GM23338 (cell line): ENCODE measurements around the gene HSPBAP1. TPM values are rescaled to one million over a fixed set of nuclear protein-coding genes. Genes with fewer than 3 reads are reported as not detected.

Experiments used
- ATAC-seq: fragments of 200-7000 bp; cut with Tn5 transposase; 3 replicates; pipeline ENCODE4 v1.9.1; 2020
- DNase-seq: peaks from one replicate; pipeline ENCODE4 v3.0.0-alpha.2; 2015; ENCODE audit warnings: low spot score
- H2AFZ ChIP-seq: fragments of 200-600 bp; sonication (generic); 2 replicates; pipeline ENCODE4 v1.8.0; 2016; ENCODE audit warnings: antibody characterized with exemption, mild to moderate bottlenecking, moderate library complexity
- H3F3A ChIP-seq: fragments of 200-600 bp; sonication (generic); replicated peaks from 2 replicates; pipeline ENCODE4 v1.8.0; 2017; ENCODE audit warnings: antibody characterized with exemption, mixed run types, low read depth
- H3K27ac ChIP-seq: fragments of 200-600 bp; sonication (generic); 2 replicates; pipeline ENCODE4 v1.6.1; 2016; ENCODE audit warnings: low read depth
- H3K27me3 ChIP-seq: fragments of 200-600 bp; sonication (generic); 2 replicates; pipeline ENCODE4 v1.8.0; 2016; ENCODE audit warnings: mild to moderate bottlenecking, mixed run types, moderate library complexity; ENCODE audit not compliant: insufficient read depth
- H3K36me3 ChIP-seq: fragments of 200-600 bp; sonication (generic); 2 replicates; pipeline ENCODE4 v1.8.0; 2016; ENCODE audit warnings: mild to moderate bottlenecking; ENCODE audit not compliant: insufficient read depth
- H3K4me1 ChIP-seq: fragments of 200-600 bp; sonication (generic); 2 replicates; pipeline ENCODE4 v1.8.0; 2016; ENCODE audit warnings: mild to moderate bottlenecking, moderate library complexity; ENCODE audit not compliant: insufficient read depth
- H3K4me2 ChIP-seq: fragments of 200-600 bp; sonication (generic); 2 replicates; pipeline ENCODE4 v1.7.1; 2017; ENCODE audit warnings: mixed run types
- H3K4me3 ChIP-seq: fragments of 200-600 bp; sonication (generic); 2 replicates; pipeline ENCODE4 v1.6.1; 2016; ENCODE audit warnings: mixed run types
- H3K79me2 ChIP-seq: fragments of 200-600 bp; sonication (generic); replicated peaks from 2 replicates; pipeline ENCODE4 v1.8.0; 2017; ENCODE audit warnings: mild to moderate bottlenecking; ENCODE audit not compliant: insufficient read depth
- H3K9me2 ChIP-seq: fragments of 200-600 bp; sonication (generic); 2 replicates; pipeline ENCODE4 v1.8.0; 2017; ENCODE audit not compliant: insufficient read depth
- H4K20me1 ChIP-seq: fragments of 200-600 bp; sonication (generic); replicated peaks from 2 replicates; pipeline ENCODE4 v1.8.0; 2017; ENCODE audit warnings: mild to moderate bottlenecking; ENCODE audit not compliant: insufficient read depth
- H3K27ac Mint-ChIP-seq: 2 replicates; pipeline ENCODE4 v1.8.0; 2020; ENCODE audit warnings: inconsistent platforms, mild to moderate bottlenecking, moderate library complexity, mixed read lengths
- H3K27me3 Mint-ChIP-seq: 3 replicates; pipeline ENCODE4 v1.8.0; 2022; ENCODE audit warnings: low read depth, mild to moderate bottlenecking, moderate library complexity, mixed read lengths, inconsistent platforms; ENCODE audit not compliant: insufficient read depth, poor library complexity
- H3K36me3 Mint-ChIP-seq: 3 replicates; pipeline ENCODE4 v1.8.0; 2021; ENCODE audit warnings: low read depth, mild to moderate bottlenecking, inconsistent platforms, moderate library complexity, mixed read lengths
- H3K4me1 Mint-ChIP-seq: 3 replicates; pipeline ENCODE4 v1.8.0; 2020; ENCODE audit warnings: mild to moderate bottlenecking, inconsistent platforms, mixed read lengths
- H3K4me3 Mint-ChIP-seq: 3 replicates; pipeline ENCODE4 v1.8.0; 2021; ENCODE audit warnings: moderate library complexity, mild to moderate bottlenecking, inconsistent platforms, mixed read lengths
- H3K9me3 Mint-ChIP-seq: 3 replicates; pipeline ENCODE4 v1.8.0; 2020; ENCODE audit warnings: moderate library complexity, mild to moderate bottlenecking, inconsistent platforms, mixed read lengths
- EZH2phosphoT487 ChIP-seq: fragments of 200-600 bp; sonication (generic); IDR thresholded peaks from one replicate; pipeline ENCODE4 v1.8.1; 2018; ENCODE audit warnings: antibody characterized with exemption; ENCODE audit not compliant: unreplicated experiment
- JUNB ChIP-seq: IDR thresholded peaks from one replicate; pipeline ENCODE4 v1.6.1; 2016; ENCODE audit warnings: antibody characterized with exemption; ENCODE audit not compliant: unreplicated experiment
- POLR2AphosphoS5 ChIP-seq: IDR thresholded peaks from 2 replicates; pipeline ENCODE4 v1.6.1; 2016; ENCODE audit warnings: antibody characterized with exemption, low read depth
- ZNF114 ChIP-seq: fragments of 250-450 bp; sonication (Bioruptor Pico); IDR thresholded peaks from 2 replicates; pipeline ENCODE4 v1.5.0; 2020; ENCODE audit warnings: mild to moderate bottlenecking, moderate library complexity
- ZNF331 ChIP-seq: fragments of 250-450 bp; sonication (Bioruptor Pico); IDR thresholded peaks from 2 replicates; pipeline ENCODE4 v1.5.0; 2020; ENCODE audit warnings: low read depth, mild to moderate bottlenecking, moderate library complexity
- polyA plus RNA-seq: library from polyadenylated mRNA; unstranded; fragments of >200 nt; fragmentation: Nextera tagmentation; extraction: Ambion mirVana; gene quantifications from 2 replicates; pipeline ENCODE4 v1.2.1, GENCODE V29; 2016
- total RNA-seq: library from RNA; depleted of rRNA; stranded (reverse); fragments of >200 nt; shearing (Covaris generic); gene quantifications from 2 replicates; pipeline ENCODE4 v1.2.3, GENCODE V29; 2014
- TF ChIP-seq, protein P1 (sequence below): IDR thresholded peaks from one replicate; pipeline ENCODE4 v1.6.1; 2018; ENCODE audit warnings: antibody characterized with exemption; ENCODE audit not compliant: unreplicated experiment
- TF ChIP-seq, protein P2 (sequence below), 2 experiments: fragments of 200-600 bp in 1 of 2; sonication (generic) in 1 of 2; conservative IDR thresholded peaks; 2 replicates each; pipeline versions ENCODE4 v1.5.1 to v1.6.1; 2016 to 2017; ENCODE audit warnings: antibody characterized with exemption in 2 of 2, low read depth in 2 of 2, mild to moderate bottlenecking in 2 of 2, moderate library complexity in 1 of 2
- TF ChIP-seq, protein P3 (sequence below): fragments of 250-450 bp; sonication (Bioruptor Pico); IDR thresholded peaks from 2 replicates; pipeline ENCODE4 v1.5.0; 2020; ENCODE audit warnings: mild to moderate bottlenecking, moderate library complexity

Gene HSPBAP1
- total and polyA plus RNA-seq, 2 experiments from 2014 or later = 8.0 to 11.7 TPM

DNA sequence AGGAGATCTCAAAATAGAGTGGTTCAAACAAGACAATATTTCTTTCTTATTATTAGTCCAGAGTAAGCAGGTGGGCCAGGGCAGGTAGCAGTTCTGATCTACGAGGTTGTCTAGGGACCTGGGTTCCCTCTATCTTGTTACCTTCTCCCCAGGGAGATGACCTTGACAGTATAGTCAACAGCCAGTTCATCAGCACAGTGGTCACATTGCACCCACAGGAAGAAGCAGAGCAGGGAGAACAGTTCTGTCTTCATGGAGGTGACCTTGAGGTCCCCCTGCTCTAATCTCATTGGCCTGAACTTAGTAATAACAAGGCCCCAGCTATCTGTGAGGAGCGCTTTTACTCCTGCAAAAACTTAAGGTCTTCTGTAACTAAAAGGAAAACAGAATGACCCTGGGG is 23.0 kb upstream of the HSPBAP1 start (continued):
- TF ChIP-seq, protein P1, sequence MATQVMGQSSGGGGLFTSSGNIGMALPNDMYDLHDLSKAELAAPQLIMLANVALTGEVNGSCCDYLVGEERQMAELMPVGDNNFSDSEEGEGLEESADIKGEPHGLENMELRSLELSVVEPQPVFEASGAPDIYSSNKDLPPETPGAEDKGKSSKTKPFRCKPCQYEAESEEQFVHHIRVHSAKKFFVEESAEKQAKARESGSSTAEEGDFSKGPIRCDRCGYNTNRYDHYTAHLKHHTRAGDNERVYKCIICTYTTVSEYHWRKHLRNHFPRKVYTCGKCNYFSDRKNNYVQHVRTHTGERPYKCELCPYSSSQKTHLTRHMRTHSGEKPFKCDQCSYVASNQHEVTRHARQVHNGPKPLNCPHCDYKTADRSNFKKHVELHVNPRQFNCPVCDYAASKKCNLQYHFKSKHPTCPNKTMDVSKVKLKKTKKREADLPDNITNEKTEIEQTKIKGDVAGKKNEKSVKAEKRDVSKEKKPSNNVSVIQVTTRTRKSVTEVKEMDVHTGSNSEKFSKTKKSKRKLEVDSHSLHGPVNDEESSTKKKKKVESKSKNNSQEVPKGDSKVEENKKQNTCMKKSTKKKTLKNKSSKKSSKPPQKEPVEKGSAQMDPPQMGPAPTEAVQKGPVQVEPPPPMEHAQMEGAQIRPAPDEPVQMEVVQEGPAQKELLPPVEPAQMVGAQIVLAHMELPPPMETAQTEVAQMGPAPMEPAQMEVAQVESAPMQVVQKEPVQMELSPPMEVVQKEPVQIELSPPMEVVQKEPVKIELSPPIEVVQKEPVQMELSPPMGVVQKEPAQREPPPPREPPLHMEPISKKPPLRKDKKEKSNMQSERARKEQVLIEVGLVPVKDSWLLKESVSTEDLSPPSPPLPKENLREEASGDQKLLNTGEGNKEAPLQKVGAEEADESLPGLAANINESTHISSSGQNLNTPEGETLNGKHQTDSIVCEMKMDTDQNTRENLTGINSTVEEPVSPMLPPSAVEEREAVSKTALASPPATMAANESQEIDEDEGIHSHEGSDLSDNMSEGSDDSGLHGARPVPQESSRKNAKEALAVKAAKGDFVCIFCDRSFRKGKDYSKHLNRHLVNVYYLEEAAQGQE = no peak
- no peak for TF ChIP-seq ZNF331

DNA sequence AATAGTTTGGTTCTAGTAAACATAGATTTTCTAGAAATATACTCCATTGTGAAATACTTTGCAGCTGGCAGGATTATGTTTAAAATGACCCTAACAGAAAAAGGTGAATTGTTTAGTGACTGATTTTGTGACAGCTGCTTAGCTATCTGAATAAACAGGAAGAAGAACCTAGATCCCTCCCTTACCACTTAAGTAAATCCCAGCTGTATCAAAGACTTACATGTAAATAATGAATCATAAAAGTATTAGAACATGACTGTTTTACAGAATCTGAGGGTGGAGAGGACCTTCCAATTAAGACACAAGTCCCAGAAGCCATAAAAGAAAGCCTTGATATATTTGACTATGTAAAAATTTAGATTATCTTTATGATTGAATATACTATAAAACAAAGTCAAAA is 17.1 kb upstream of the HSPBAP1 start:
- H3F3A ChIP-seq = no peaks in the 10 kb centered on the region
- H3K36me3 Mint-ChIP-seq = no peaks in the 10 kb centered on the region

More for the DNA sequence above, 17.1 kb upstream of the HSPBAP1 start:
- Mint-ChIP-seq H3K27me3 (no peaks in the 10 kb centered on the region), H3K4me3 (no peak overlapping the region), H3K4me1 (no peaks in the 10 kb centered on the region), H3K9me3 (no peaks in the 10 kb centered on the region), H3K27ac (no peak overlapping the region)
- Histone ChIP-seq H3K27ac (no peak overlapping the region), H3K79me2 (no peaks in the 10 kb centered on the region), H3K9me2 (no peaks in the 10 kb centered on the region), H4K20me1 (no peaks in the 10 kb centered on the region), H3K4me2 (no peak overlapping the region), H3K27me3 (no peaks in the 10 kb centered on the region), H2AFZ (no peak overlapping the region), H3K36me3 (no peaks in the 10 kb centered on the region), H3K4me1 (no peaks in the 10 kb centered on the region), H3K4me3 (no peak overlapping the region)
- TF ChIP-seq ZNF331 = no peak
- TF ChIP-seq, protein P2, sequence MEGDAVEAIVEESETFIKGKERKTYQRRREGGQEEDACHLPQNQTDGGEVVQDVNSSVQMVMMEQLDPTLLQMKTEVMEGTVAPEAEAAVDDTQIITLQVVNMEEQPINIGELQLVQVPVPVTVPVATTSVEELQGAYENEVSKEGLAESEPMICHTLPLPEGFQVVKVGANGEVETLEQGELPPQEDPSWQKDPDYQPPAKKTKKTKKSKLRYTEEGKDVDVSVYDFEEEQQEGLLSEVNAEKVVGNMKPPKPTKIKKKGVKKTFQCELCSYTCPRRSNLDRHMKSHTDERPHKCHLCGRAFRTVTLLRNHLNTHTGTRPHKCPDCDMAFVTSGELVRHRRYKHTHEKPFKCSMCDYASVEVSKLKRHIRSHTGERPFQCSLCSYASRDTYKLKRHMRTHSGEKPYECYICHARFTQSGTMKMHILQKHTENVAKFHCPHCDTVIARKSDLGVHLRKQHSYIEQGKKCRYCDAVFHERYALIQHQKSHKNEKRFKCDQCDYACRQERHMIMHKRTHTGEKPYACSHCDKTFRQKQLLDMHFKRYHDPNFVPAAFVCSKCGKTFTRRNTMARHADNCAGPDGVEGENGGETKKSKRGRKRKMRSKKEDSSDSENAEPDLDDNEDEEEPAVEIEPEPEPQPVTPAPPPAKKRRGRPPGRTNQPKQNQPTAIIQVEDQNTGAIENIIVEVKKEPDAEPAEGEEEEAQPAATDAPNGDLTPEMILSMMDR (conservative IDR thresholded peaks at IDR 0.05; ENCODE audit: low read depth in 2 of 2) = no peak
- no peak for TF ChIP-seq ZNF114
- TF ChIP-seq EZH2phosphoT487 = no peak
- TF ChIP-seq POLR2AphosphoS5 = no peak
- no peak for TF ChIP-seq JUNB
- TF ChIP-seq, protein P3, sequence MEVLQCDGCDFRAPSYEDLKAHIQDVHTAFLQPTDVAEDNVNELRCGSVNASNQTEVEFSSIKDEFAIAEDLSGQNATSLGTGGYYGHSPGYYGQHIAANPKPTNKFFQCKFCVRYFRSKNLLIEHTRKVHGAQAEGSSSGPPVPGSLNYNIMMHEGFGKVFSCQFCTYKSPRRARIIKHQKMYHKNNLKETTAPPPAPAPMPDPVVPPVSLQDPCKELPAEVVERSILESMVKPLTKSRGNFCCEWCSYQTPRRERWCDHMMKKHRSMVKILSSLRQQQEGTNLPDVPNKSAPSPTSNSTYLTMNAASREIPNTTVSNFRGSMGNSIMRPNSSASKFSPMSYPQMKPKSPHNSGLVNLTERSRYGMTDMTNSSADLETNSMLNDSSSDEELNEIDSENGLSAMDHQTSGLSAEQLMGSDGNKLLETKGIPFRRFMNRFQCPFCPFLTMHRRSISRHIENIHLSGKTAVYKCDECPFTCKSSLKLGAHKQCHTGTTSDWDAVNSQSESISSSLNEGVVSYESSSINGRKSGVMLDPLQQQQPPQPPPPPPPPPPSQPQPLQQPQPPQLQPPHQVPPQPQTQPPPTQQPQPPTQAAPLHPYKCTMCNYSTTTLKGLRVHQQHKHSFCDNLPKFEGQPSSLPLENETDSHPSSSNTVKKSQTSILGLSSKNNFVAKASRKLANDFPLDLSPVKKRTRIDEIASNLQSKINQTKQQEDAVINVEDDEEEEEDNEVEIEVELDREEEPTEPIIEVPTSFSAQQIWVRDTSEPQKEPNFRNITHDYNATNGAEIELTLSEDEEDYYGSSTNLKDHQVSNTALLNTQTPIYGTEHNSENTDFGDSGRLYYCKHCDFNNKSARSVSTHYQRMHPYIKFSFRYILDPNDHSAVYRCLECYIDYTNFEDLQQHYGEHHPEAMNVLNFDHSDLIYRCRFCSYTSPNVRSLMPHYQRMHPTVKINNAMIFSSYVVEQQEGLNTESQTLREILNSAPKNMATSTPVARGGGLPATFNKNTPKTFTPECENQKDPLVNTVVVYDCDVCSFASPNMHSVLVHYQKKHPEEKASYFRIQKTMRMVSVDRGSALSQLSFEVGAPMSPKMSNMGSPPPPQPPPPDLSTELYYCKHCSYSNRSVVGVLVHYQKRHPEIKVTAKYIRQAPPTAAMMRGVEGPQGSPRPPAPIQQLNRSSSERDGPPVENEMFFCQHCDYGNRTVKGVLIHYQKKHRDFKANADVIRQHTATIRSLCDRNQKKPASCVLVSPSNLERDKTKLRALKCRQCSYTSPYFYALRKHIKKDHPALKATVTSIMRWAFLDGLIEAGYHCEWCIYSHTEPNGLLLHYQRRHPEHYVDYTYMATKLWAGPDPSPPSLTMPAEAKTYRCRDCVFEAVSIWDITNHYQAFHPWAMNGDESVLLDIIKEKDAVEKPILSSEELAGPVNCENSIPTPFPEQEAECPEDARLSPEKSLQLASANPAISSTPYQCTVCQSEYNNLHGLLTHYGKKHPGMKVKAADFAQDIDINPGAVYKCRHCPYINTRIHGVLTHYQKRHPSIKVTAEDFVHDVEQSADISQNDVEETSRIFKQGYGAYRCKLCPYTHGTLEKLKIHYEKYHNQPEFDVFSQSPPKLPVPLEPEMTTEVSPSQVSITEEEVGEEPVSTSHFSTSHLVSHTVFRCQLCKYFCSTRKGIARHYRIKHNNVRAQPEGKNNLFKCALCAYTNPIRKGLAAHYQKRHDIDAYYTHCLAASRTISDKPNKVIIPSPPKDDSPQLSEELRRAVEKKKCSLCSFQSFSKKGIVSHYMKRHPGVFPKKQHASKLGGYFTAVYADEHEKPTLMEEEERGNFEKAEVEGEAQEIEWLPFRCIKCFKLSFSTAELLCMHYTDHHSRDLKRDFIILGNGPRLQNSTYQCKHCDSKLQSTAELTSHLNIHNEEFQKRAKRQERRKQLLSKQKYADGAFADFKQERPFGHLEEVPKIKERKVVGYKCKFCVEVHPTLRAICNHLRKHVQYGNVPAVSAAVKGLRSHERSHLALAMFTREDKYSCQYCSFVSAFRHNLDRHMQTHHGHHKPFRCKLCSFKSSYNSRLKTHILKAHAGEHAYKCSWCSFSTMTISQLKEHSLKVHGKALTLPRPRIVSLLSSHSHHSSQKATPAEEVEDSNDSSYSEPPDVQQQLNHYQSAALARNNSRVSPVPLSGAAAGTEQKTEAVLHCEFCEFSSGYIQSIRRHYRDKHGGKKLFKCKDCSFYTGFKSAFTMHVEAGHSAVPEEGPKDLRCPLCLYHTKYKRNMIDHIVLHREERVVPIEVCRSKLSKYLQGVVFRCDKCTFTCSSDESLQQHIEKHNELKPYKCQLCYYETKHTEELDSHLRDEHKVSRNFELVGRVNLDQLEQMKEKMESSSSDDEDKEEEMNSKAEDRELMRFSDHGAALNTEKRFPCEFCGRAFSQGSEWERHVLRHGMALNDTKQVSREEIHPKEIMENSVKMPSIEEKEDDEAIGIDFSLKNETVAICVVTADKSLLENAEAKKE = no peak
- no peak for ATAC-seq
- DNase-seq = no peak
